K562 (cell line): Measurements from ENCODE around the gene DHRS11. TPM values are rescaled to one million over a fixed set of nuclear protein-coding genes. Genes with fewer than 3 reads are reported as not detected.
A peak's percentile ranks its signal among the peaks of the same experiment; 100 is the strongest.

Source experiments
- ARHGAP35 ChIP-seq: fragments of 450-650 bp; IDR thresholded peaks from 2 replicates; pipeline ENCODE4 v1.6.1; 2018; ENCODE audit not compliant: partially characterized antibody
- ATF1 ChIP-seq, 2 experiments: fragments of 450-650 bp in 1 of 2; IDR thresholded peaks; 2 replicates each; pipeline ENCODE4 v1.6.1; 2016; ENCODE audit warnings: missing compliant biosample characterization in 1 of 2, missing genetic modification characterization in 1 of 2
- BCOR ChIP-seq: fragments of 450-650 bp; IDR thresholded peaks from 2 replicates; pipeline ENCODE4 v1.6.1; 2016
- BHLHE40 ChIP-seq: IDR thresholded peaks from 2 replicates; pipeline ENCODE4 v1.6.1; 2011; ENCODE audit warnings: low read length, improper control_type of control experiment
- BRD9 ChIP-seq: fragments of 450-650 bp; IDR thresholded peaks from 2 replicates; pipeline ENCODE4 v1.6.1; 2018; ENCODE audit warnings: low read depth; ENCODE audit not compliant: partially characterized antibody
- CAMTA2 ChIP-seq: fragments of 250-450 bp; sonication (Bioruptor Pico); conservative IDR thresholded peaks from 2 replicates; pipeline ENCODE4 v1.5.1; 2022
- GATAD2B ChIP-seq: fragments of 450-650 bp; IDR thresholded peaks from 2 replicates; pipeline ENCODE4 v1.6.1; 2017; ENCODE audit warnings: mild to moderate bottlenecking, borderline replicate concordance
- MBD2 ChIP-seq: sonication (generic); IDR thresholded peaks from 2 replicates; pipeline ENCODE4 v1.6.1; 2016; ENCODE audit warnings: low read depth, borderline replicate concordance
- MLLT1 ChIP-seq, 2 experiments: fragments of 450-650 bp; IDR thresholded peaks; 2 replicates each; pipeline ENCODE4 v1.6.1; 2016
- NBN ChIP-seq: fragments of 450-650 bp; IDR thresholded peaks from 2 replicates; pipeline ENCODE4 v1.6.1; 2016; ENCODE audit warnings: low read depth, mild to moderate bottlenecking
- RBM25 ChIP-seq: fragments of 200-400 bp; formaldehyde crosslinking; IDR thresholded peaks from 2 replicates; pipeline ENCODE4 v1.6.1; 2018; ENCODE audit warnings: low read length, low read depth, moderate library complexity; ENCODE audit not compliant: severe bottlenecking
- SP2 ChIP-seq: IDR thresholded peaks from 2 replicates; pipeline ENCODE4 v1.6.1; 2011; ENCODE audit warnings: mild to moderate bottlenecking, low read depth, low read length, moderate library complexity; ENCODE audit not compliant: poor library complexity, severe bottlenecking; ENCODE audit errors: extremely low read depth
- STAT5A ChIP-seq: IDR thresholded peaks from 2 replicates; pipeline ENCODE4 v1.6.1; 2012; ENCODE audit warnings: low read length, inconsistent platforms, borderline replicate concordance
- TAF1 ChIP-seq: IDR thresholded peaks from 2 replicates; pipeline ENCODE4 v1.6.1; 2011; ENCODE audit warnings: mild to moderate bottlenecking, low read length, moderate library complexity; ENCODE audit not compliant: insufficient read depth, control insufficient read depth, severe bottlenecking; ENCODE audit errors: extremely low read depth
- TAF9B ChIP-seq: fragments of 450-650 bp; IDR thresholded peaks from 2 replicates; pipeline ENCODE4 v1.6.1; 2018; ENCODE audit warnings: mild to moderate bottlenecking; ENCODE audit not compliant: partially characterized antibody
- THRAP3 ChIP-seq: fragments of 450-650 bp; IDR thresholded peaks from 2 replicates; pipeline ENCODE4 v1.6.1; 2016; ENCODE audit warnings: mild to moderate bottlenecking, inconsistent platforms, borderline replicate concordance
- U2AF2 ChIP-seq: fragments of 200-400 bp; formaldehyde crosslinking; optimal IDR thresholded peaks from 2 replicates; pipeline ENCODE3; 2017; ENCODE audit warnings: low read depth, mild to moderate bottlenecking, low read length
- ZBTB12 ChIP-seq: fragments of 250-450 bp; sonication (Bioruptor Pico); IDR thresholded peaks from 2 replicates; pipeline ENCODE4 v1.4.0; 2020
- ZNF239 ChIP-seq: fragments of 250-450 bp; sonication (Bioruptor Pico); IDR thresholded peaks from 2 replicates; pipeline ENCODE4 v1.4.0; 2020; ENCODE audit warnings: mild to moderate bottlenecking
- ZNF444 ChIP-seq: fragments of 250-450 bp; sonication (Bioruptor Pico); IDR thresholded peaks from 2 replicates; pipeline ENCODE4 v1.4.0; 2020; ENCODE audit warnings: mild to moderate bottlenecking, moderate library complexity
- polyA plus RNA-seq, 8 experiments: library from polyadenylated mRNA; depleted of rRNA in 4 of 8; stranded (reverse) in 5 of 8; unstranded in 3 of 8; fragments of >200 nt; fragmentation: Nextera tagmentation in 2 of 8; fragmentation: Illumina TruSeq in 1 of 8; extraction: Ambion mirVana in 2 of 8; extraction: Trizol in 1 of 8; gene quantifications; 2 replicates each; pipeline versions ENCODE4 v1.2.1 to v1.2.3, GENCODE V29; 2011 to 2014; ENCODE audit warnings: inconsistent platforms in 1 of 8, missing spikeins in 1 of 8
- total RNA-seq, 7 experiments: library from RNA; depleted of rRNA in 6 of 7; stranded (reverse); fragments of >200 nt in 6 of 7; fragmentation: Illumina TruSeq in 2 of 7; extraction: Trizol in 2 of 7; gene quantifications; 2 replicates each; pipeline versions ENCODE4 v1.2.1 to v1.2.3, GENCODE V29; 2011 to 2021; ENCODE audit warnings: low replicate concordance in 1 of 7
- TF ChIP-seq, protein P1 (sequence below): fragments of 450-650 bp; formaldehyde crosslinking; IDR thresholded peaks from 2 replicates; pipeline ENCODE4 v1.4.0; 2022; ENCODE audit warnings: missing genetic modification characterization
- TF ChIP-seq, protein P2 (sequence below): fragments of 450-650 bp; IDR thresholded peaks from 2 replicates; pipeline ENCODE4 v1.6.1; 2016; ENCODE audit warnings: borderline replicate concordance

The DHRS11 gene
- total and polyA plus RNA-seq, 9 of the 15 experiments (the other 6 are each of a cell fraction or from before 2014, with no cell fraction given) = 15.2 to 123 (median 59.8) TPM

GRCh38 chr17:36545465-36546417 is 45.9 kb upstream of the DHRS11 start (continued):
- peak; percentile 90 for TF ChIP-seq TAF1
- TF ChIP-seq GATAD2B = no peak
- TF ChIP-seq CAMTA2 (CRISPR knock-in tag) = 0 out of 2 replicates have a peak, but pooled peaks have one; percentile 68
- TF ChIP-seq STAT5A = peak; percentile 11; the same call in 1 of the 2 replicates
- peak; percentile 30; the same call in 1 of the 2 replicates for TF ChIP-seq ZBTB12 (CRISPR knock-in tag)
- no peak for TF ChIP-seq ZNF239 (CRISPR knock-in tag)
- 0 out of 2 replicates have a peak, but pooled peaks have one; percentile 8 for TF ChIP-seq BCOR
- TF ChIP-seq ZNF444 (CRISPR knock-in tag) = peak; percentile 92
- no peak for TF ChIP-seq U2AF2
- peak; percentile 94 for TF ChIP-seq RBM25
- peak; percentile 54 for TF ChIP-seq ATF1 (CRISPR knock-in tag; IDR thresholded peaks at IDR 0.05)
- TF ChIP-seq ATF1 (tag; IDR thresholded peaks at IDR 0.05) = peak; percentile 70
- TF ChIP-seq BHLHE40 = peak; percentile 68
- no peak for TF ChIP-seq BRD9
- peak; percentile 78 for TF ChIP-seq TAF9B
- TF ChIP-seq THRAP3 = no peak
- peak; percentile 61; the same call in 1 of the 2 replicates for TF ChIP-seq NBN
- peak; percentile 68 for TF ChIP-seq ARHGAP35
- TF ChIP-seq MBD2 = peak; percentile 66; the same call in 1 of the 2 replicates
- TF ChIP-seq, protein P1, sequence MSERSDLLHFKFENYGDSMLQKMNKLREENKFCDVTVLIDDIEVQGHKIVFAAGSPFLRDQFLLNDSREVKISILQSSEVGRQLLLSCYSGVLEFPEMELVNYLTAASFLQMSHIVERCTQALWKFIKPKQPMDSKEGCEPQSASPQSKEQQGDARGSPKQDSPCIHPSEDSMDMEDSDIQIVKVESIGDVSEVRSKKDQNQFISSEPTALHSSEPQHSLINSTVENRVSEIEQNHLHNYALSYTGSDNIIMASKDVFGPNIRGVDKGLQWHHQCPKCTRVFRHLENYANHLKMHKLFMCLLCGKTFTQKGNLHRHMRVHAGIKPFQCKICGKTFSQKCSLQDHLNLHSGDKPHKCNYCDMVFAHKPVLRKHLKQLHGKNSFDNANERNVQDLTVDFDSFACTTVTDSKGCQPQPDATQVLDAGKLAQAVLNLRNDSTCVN = no peak
- TF ChIP-seq MLLT1 (IDR thresholded peaks at IDR 0.05) = peak; percentile 25 to 70; a peak in 2 of 4 replicates
- TF ChIP-seq SP2 = no peak
- TF ChIP-seq, protein P2, sequence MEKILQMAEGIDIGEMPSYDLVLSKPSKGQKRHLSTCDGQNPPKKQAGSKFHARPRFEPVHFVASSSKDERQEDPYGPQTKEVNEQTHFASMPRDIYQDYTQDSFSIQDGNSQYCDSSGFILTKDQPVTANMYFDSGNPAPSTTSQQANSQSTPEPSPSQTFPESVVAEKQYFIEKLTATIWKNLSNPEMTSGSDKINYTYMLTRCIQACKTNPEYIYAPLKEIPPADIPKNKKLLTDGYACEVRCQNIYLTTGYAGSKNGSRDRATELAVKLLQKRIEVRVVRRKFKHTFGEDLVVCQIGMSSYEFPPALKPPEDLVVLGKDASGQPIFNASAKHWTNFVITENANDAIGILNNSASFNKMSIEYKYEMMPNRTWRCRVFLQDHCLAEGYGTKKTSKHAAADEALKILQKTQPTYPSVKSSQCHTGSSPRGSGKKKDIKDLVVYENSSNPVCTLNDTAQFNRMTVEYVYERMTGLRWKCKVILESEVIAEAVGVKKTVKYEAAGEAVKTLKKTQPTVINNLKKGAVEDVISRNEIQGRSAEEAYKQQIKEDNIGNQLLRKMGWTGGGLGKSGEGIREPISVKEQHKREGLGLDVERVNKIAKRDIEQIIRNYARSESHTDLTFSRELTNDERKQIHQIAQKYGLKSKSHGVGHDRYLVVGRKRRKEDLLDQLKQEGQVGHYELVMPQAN = peak; percentile 82; the same call in 1 of the 2 replicates
